ENCODE data around the gene PRSS33. TPM values are rescaled to one million over a fixed set of nuclear protein-coding genes. Genes with fewer than 3 reads are reported as not detected.
A peak's percentile ranks its signal among the peaks of the same experiment; 100 is the strongest.

PRSS33 gene
- total RNA-seq, 1 donor from 2014 or later: 0.23 TPM

- H3K4me1 Mint-ChIP-seq: peaks cover 5% of the 10 kb centered on the region
These were observed 22.6 kb downstream of the PRSS33 start for GRCh38 chr16:2764718-2765117.

GRCh38 chr16:2763173-2763572, 24.2 kb downstream of the PRSS33 start:
- Mint-ChIP-seq H3K4me3 (peak overlapping the region; percentile 13), H3K27ac (ENCODE audit: unreplicated experiment) (no peak overlapping the region), H3K4me1 (no peaks in the 10 kb centered on the region), H3K27me3 (ENCODE audit: low read depth) (no peaks in the 10 kb centered on the region), H3K36me3 (ENCODE audit: low read depth) (peaks cover 91% of the 10 kb centered on the region), H3K9me3 (peaks cover 35% of the 10 kb centered on the region)
- no peak for DNase-seq (ENCODE audit: low read depth, low spot score)
- TF ChIP-seq, protein P1, sequence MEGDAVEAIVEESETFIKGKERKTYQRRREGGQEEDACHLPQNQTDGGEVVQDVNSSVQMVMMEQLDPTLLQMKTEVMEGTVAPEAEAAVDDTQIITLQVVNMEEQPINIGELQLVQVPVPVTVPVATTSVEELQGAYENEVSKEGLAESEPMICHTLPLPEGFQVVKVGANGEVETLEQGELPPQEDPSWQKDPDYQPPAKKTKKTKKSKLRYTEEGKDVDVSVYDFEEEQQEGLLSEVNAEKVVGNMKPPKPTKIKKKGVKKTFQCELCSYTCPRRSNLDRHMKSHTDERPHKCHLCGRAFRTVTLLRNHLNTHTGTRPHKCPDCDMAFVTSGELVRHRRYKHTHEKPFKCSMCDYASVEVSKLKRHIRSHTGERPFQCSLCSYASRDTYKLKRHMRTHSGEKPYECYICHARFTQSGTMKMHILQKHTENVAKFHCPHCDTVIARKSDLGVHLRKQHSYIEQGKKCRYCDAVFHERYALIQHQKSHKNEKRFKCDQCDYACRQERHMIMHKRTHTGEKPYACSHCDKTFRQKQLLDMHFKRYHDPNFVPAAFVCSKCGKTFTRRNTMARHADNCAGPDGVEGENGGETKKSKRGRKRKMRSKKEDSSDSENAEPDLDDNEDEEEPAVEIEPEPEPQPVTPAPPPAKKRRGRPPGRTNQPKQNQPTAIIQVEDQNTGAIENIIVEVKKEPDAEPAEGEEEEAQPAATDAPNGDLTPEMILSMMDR (conservative IDR thresholded peaks at IDR 0.05): no peak

More at GRCh38 chr16:2764718-2765117, 22.6 kb downstream of the PRSS33 start:
- Mint-ChIP-seq H3K27ac (ENCODE audit: unreplicated experiment) (no peak overlapping the region), H3K36me3 (ENCODE audit: low read depth) (peaks cover 81% of the 10 kb centered on the region), H3K4me3 (no peak overlapping the region), H3K9me3 (peaks cover 30% of the 10 kb centered on the region), H3K27me3 (ENCODE audit: low read depth) (peaks cover 4% of the 10 kb centered on the region)
- DNase-seq (ENCODE audit: low read depth, low spot score): no peak
- TF ChIP-seq, protein P1 (conservative IDR thresholded peaks at IDR 0.05): no peak

GRCh38 chr16:2762711-2763110, 24.6 kb downstream of the PRSS33 start:
- H3K9me3 Mint-ChIP-seq: peaks cover 35% of the 10 kb centered on the region
- H3K4me1 Mint-ChIP-seq: peaks cover under 1% of the 10 kb centered on the region
- peak overlapping the region; percentile 13 for H3K4me3 Mint-ChIP-seq
- DNase-seq (ENCODE audit: low read depth, low spot score): no peak
- H3K27me3 Mint-ChIP-seq (ENCODE audit: low read depth): no peaks in the 10 kb centered on the region
- H3K27ac Mint-ChIP-seq (ENCODE audit: unreplicated experiment): no peak overlapping the region
- TF ChIP-seq, protein P1 (conservative IDR thresholded peaks at IDR 0.05): no peak
- peaks cover 91% of the 10 kb centered on the region for H3K36me3 Mint-ChIP-seq (ENCODE audit: low read depth)

- DNase-seq (ENCODE audit: low read depth, low spot score): no peak
- Mint-ChIP-seq H3K4me3 (peak overlapping the region; percentile 13), H3K4me1 (peaks cover 6% of the 10 kb centered on the region), H3K36me3 (ENCODE audit: low read depth) (peaks cover 94% of the 10 kb centered on the region), H3K27me3 (ENCODE audit: low read depth) (no peaks in the 10 kb centered on the region), H3K9me3 (peaks cover 35% of the 10 kb centered on the region), H3K27ac (ENCODE audit: unreplicated experiment) (no peak overlapping the region)
- TF ChIP-seq, protein P1 (conservative IDR thresholded peaks at IDR 0.05): no peak
These were observed 25.3 kb downstream of the PRSS33 start for GRCh38 chr16:2761886-2762583.

- no peaks in the 10 kb centered on the region for H3K27me3 Mint-ChIP-seq (ENCODE audit: low read depth)
- peaks cover 94% of the 10 kb centered on the region for H3K36me3 Mint-ChIP-seq (ENCODE audit: low read depth)
- no peak overlapping the region for H3K27ac Mint-ChIP-seq (ENCODE audit: unreplicated experiment)
- no peak for DNase-seq (ENCODE audit: low read depth, low spot score)
- H3K4me1 Mint-ChIP-seq: peaks cover 11% of the 10 kb centered on the region
- TF ChIP-seq, protein P1 (conservative IDR thresholded peaks at IDR 0.05): no peak
- H3K9me3 Mint-ChIP-seq: peaks cover 35% of the 10 kb centered on the region
- H3K4me3 Mint-ChIP-seq: no peak overlapping the region
These were observed 25.9 kb downstream of the PRSS33 start for GRCh38 chr16:2761472-2761871.
